PC-9 (cell line): ENCODE data around the gene LGR6. TPM values are rescaled to one million over a fixed set of nuclear protein-coding genes. Genes with fewer than 3 reads are reported as not detected.

Experiments
- BruUV-seq: library from RNA; stranded (reverse); fragments of 400-500 nt; replicated peaks from 2 replicates; lab custom pipeline; 2021; lab: Mats Ljungman, UMichigan
- CTCF ChIA-PET: fragments of 300-600 bp; sonication (Branson Sonifier 250); formaldehyde crosslinking; loops from one replicate; lab custom pipeline; 2022; ENCODE audit warnings: antibody characterized with exemption; lab: Charles Lee
- POLR2A ChIA-PET: fragments of 300-600 bp; sonication (Branson Sonifier 250); formaldehyde crosslinking; loops from one replicate; lab custom pipeline; 2022; ENCODE audit warnings: antibody characterized with exemption; ENCODE audit not compliant: unreplicated experiment; lab: Charles Lee
- DNase-seq, 2 experiments: peaks; one replicate each; pipeline versions ENCODE4 v3.0.0 to v3.0.0-alpha.2; 2015 to 2022; ENCODE audit warnings: mixed read lengths in 1 of 2
- H2AFZ ChIP-seq: fragments of 200-600 bp; sonication (generic); 2 replicates; pipeline ENCODE4 v1.8.1; 2017; ENCODE audit warnings: antibody characterized with exemption
- H3F3A ChIP-seq: fragments of 200-600 bp; sonication (generic); 2 replicates; pipeline ENCODE4 v1.8.1; 2017; ENCODE audit warnings: antibody characterized with exemption, mild to moderate bottlenecking, low read depth; ENCODE audit not compliant: insufficient read depth
- H3K27ac ChIP-seq: fragments of 200-600 bp; sonication (generic); 2 replicates; pipeline ENCODE4 v1.6.1; 2016; ENCODE audit warnings: mixed run types
- H3K27me3 ChIP-seq: fragments of 200-600 bp; sonication (generic); 2 replicates; pipeline ENCODE4 v1.6.1; 2016; ENCODE audit warnings: low read depth, mixed run types; ENCODE audit not compliant: insufficient read depth
- H3K36me3 ChIP-seq: fragments of 200-600 bp; sonication (generic); 2 replicates; pipeline ENCODE4 v1.6.1; 2016; ENCODE audit warnings: low read depth, mixed run types
- H3K4me1 ChIP-seq: fragments of 200-600 bp; sonication (generic); replicated peaks from 2 replicates; pipeline ENCODE4 v1.6.1; 2016; ENCODE audit warnings: mixed run types; ENCODE audit not compliant: insufficient read depth
- H3K4me2 ChIP-seq: fragments of 200-600 bp; sonication (generic); 2 replicates; pipeline ENCODE4 v1.6.1; 2017; ENCODE audit warnings: mixed run types
- H3K4me3 ChIP-seq: fragments of 200-600 bp; sonication (generic); 2 replicates; pipeline ENCODE4 v1.6.1; 2016; ENCODE audit warnings: mixed run types
- H3K79me2 ChIP-seq: fragments of 200-600 bp; sonication (generic); 2 replicates; pipeline ENCODE4 v1.6.1; 2017; ENCODE audit warnings: low read depth, mixed run types
- H3K9me2 ChIP-seq: fragments of 200-600 bp; sonication (generic); 2 replicates; pipeline ENCODE4 v1.8.1; 2017; ENCODE audit warnings: mild to moderate bottlenecking; ENCODE audit not compliant: insufficient read depth
- H3K9me3 ChIP-seq: fragments of 200-600 bp; sonication (generic); 2 replicates; pipeline ENCODE4 v1.8.1; 2016; ENCODE audit warnings: low read depth; ENCODE audit not compliant: insufficient read depth
- H4K20me1 ChIP-seq: fragments of 200-600 bp; sonication (generic); 2 replicates; pipeline ENCODE4 v1.8.1; 2017; ENCODE audit not compliant: insufficient read depth
- EZH2 ChIP-seq: fragments of 200-600 bp; sonication (generic); IDR thresholded peaks from 2 replicates; pipeline ENCODE4 v1.8.0; 2017; ENCODE audit warnings: antibody characterized with exemption, low read depth
- intact Hi-C: fragments of 100-400 bp; cut with micrococcal nuclease; formaldehyde crosslinking; loops from one replicate; pipeline ENCODE4 v1.10.0; 2022; ENCODE audit not compliant: unreplicated experiment
- total RNA-seq: library from RNA; stranded (reverse); gene quantifications from 2 replicates; pipeline ENCODE4 v1.2.3, GENCODE V29; 2021
- TF ChIP-seq, protein P1 (sequence below): fragments of 200-600 bp; sonication (generic); conservative IDR thresholded peaks from 2 replicates; pipeline ENCODE4 v1.6.1; 2017; ENCODE audit warnings: mixed run types, antibody characterized with exemption, mild to moderate bottlenecking, moderate library complexity

Gene LGR6
- total RNA-seq, 1 experiment from 2014 or later = 5.6 TPM

GRCh38 chr1:202357506-202357905 is 163.9 kb downstream of the LGR6 start:
- TF ChIP-seq EZH2 = no peak
- ChIA-PET POLR2A (no interaction called here), CTCF (no interaction called here)
- Histone ChIP-seq H3K9me2 (no peaks in the 10 kb centered on the region), H3K4me3 (no peak overlapping the region), H3F3A (peaks cover 38% of the 10 kb centered on the region), H3K9me3 (0 out of 2 replicates have a peak, but pooled peaks cover 3% of the 10 kb centered on the region), H2AFZ (no peak overlapping the region), H4K20me1 (no peaks in the 10 kb centered on the region), H3K36me3 (no peaks in the 10 kb centered on the region), H3K4me1 (peaks cover 46% of the 10 kb centered on the region), H3K27me3 (no peaks in the 10 kb centered on the region), H3K4me2 (no peak overlapping the region), H3K27ac (peak overlapping the region; percentile 83; the same call in 1 of the 2 replicates), H3K79me2 (peaks cover 90% of the 10 kb centered on the region)
- BruUV-seq = no TSS peak
- DNase-seq = no peak
- intact Hi-C loops = no loop called here

DNA sequence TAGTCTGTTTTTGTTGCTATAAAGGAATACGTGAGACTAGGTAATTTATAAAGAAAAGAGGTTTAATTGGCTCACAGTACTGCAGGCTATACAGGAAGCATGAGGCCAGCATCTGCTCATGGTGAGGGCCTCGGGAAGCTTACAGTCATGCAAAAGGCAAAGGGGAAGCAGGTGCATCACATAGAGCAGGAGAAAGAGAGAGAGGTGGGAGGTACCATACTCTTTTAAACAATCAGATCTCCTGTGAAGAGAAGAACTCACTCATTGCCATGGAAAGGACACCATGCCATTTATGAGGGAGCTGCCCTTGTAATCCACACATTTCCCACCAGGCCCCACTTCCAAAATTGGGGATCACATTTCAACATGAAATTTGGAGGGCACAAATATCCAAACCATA is 167.6 kb downstream of the LGR6 start:
- Histone ChIP-seq H4K20me1 (0 out of 2 replicates have a peak, but pooled peaks cover 8% of the 10 kb centered on the region), H3K9me3 (0 out of 2 replicates have a peak, but pooled peaks cover 3% of the 10 kb centered on the region), H3K4me1 (peaks cover 14% of the 10 kb centered on the region), H3K4me2 (no peak overlapping the region), H3K27ac (no peak overlapping the region), H3K36me3 (no peaks in the 10 kb centered on the region), H2AFZ (no peak overlapping the region), H3K9me2 (no peaks in the 10 kb centered on the region), H3K27me3 (no peaks in the 10 kb centered on the region), H3K79me2 (peaks cover 81% of the 10 kb centered on the region), H3F3A (peaks cover 27% of the 10 kb centered on the region), H3K4me3 (no peak overlapping the region)
- ChIA-PET CTCF (no interaction called here), POLR2A (no interaction called here)
- BruUV-seq = no TSS peak
- intact Hi-C loops = no loop called here
- no peak for DNase-seq
- TF ChIP-seq, protein P1, sequence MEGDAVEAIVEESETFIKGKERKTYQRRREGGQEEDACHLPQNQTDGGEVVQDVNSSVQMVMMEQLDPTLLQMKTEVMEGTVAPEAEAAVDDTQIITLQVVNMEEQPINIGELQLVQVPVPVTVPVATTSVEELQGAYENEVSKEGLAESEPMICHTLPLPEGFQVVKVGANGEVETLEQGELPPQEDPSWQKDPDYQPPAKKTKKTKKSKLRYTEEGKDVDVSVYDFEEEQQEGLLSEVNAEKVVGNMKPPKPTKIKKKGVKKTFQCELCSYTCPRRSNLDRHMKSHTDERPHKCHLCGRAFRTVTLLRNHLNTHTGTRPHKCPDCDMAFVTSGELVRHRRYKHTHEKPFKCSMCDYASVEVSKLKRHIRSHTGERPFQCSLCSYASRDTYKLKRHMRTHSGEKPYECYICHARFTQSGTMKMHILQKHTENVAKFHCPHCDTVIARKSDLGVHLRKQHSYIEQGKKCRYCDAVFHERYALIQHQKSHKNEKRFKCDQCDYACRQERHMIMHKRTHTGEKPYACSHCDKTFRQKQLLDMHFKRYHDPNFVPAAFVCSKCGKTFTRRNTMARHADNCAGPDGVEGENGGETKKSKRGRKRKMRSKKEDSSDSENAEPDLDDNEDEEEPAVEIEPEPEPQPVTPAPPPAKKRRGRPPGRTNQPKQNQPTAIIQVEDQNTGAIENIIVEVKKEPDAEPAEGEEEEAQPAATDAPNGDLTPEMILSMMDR = no peak
- no peak for TF ChIP-seq EZH2

GRCh38 chr1:202361701-202362100 is 168.1 kb downstream of the LGR6 start:
- Histone ChIP-seq H3K4me2 (no peak overlapping the region), H3F3A (peaks cover 22% of the 10 kb centered on the region), H3K4me1 (peaks cover 9% of the 10 kb centered on the region; the same call in 1 of the 2 replicates), H3K79me2 (peaks cover 82% of the 10 kb centered on the region), H4K20me1 (0 out of 2 replicates have a peak, but pooled peaks cover 8% of the 10 kb centered on the region), H3K27me3 (no peaks in the 10 kb centered on the region), H2AFZ (no peak overlapping the region), H3K27ac (no peak overlapping the region), H3K4me3 (no peak overlapping the region), H3K36me3 (no peaks in the 10 kb centered on the region), H3K9me3 (0 out of 2 replicates have a peak, but pooled peaks cover 3% of the 10 kb centered on the region), H3K9me2 (no peaks in the 10 kb centered on the region)
- ChIA-PET CTCF (no interaction called here), POLR2A (no interaction called here)
- DNase-seq = no peak
- TF ChIP-seq, protein P1 = no peak
- TF ChIP-seq EZH2 = no peak
- BruUV-seq = no TSS peak
- intact Hi-C loops = no loop called here

GRCh38 chr1:202362212-202362611 is 168.6 kb downstream of the LGR6 start:
- H3K27me3 ChIP-seq = no peaks in the 10 kb centered on the region
- no peak overlapping the region for H3K27ac ChIP-seq
- DNase-seq = no peak
- H3K4me3 ChIP-seq = no peak overlapping the region
- no peak overlapping the region for H2AFZ ChIP-seq
- H4K20me1 ChIP-seq = 0 out of 2 replicates have a peak, but pooled peaks cover 8% of the 10 kb centered on the region
- intact Hi-C loops = no loop called here
- peaks cover 17% of the 10 kb centered on the region; the same call in 1 of the 2 replicates for H3F3A ChIP-seq
- H3K36me3 ChIP-seq = no peaks in the 10 kb centered on the region
- peaks cover 82% of the 10 kb centered on the region for H3K79me2 ChIP-seq
- CTCF ChIA-PET = no interaction called here
- no TSS peak for BruUV-seq
- TF ChIP-seq, protein P1 = no peak
- TF ChIP-seq EZH2 = no peak
- no peak overlapping the region for H3K4me2 ChIP-seq
- POLR2A ChIA-PET = no interaction called here
- H3K9me3 ChIP-seq = 0 out of 2 replicates have a peak, but pooled peaks cover 3% of the 10 kb centered on the region
- H3K9me2 ChIP-seq = no peaks in the 10 kb centered on the region
- peaks cover 4% of the 10 kb centered on the region; the same call in 1 of the 2 replicates for H3K4me1 ChIP-seq
